HG03520 (cell line): ENCODE measurements around the gene AFG1L.

Experiments used
- ATAC-seq: cut with Tn5 transposase; IDR thresholded peaks from one replicate; pipeline ENCODE4 v1.9.1; 2021; ENCODE audit warnings: mild to moderate bottlenecking, moderate library complexity; ENCODE audit not compliant: unreplicated experiment

Gene AFG1L

GRCh38 chr6:108568551-108569305 lies 273.9 kb downstream of the AFG1L start:
- no peak for ATAC-seq

DNA sequence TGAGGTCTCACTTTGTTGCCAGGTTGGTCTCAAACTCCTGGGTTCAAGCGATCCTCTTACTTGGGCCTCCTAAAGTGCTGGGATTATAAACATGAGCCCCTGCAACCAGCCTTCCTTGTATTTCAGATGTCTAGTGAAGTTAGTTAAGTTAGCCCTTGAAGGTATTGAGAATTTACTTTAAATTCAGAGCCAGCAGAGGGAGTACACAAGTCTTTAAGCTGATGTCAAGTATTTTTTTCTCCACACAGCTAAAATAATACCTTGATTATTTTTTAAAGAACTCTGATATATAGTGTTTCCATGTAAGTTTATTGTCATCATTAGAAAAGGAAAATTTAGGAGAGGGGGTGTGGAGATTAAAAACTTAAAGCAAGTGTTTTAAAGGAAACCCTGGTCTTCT lies 275.7 kb downstream of the AFG1L start:
- ATAC-seq, result no peak

DNA sequence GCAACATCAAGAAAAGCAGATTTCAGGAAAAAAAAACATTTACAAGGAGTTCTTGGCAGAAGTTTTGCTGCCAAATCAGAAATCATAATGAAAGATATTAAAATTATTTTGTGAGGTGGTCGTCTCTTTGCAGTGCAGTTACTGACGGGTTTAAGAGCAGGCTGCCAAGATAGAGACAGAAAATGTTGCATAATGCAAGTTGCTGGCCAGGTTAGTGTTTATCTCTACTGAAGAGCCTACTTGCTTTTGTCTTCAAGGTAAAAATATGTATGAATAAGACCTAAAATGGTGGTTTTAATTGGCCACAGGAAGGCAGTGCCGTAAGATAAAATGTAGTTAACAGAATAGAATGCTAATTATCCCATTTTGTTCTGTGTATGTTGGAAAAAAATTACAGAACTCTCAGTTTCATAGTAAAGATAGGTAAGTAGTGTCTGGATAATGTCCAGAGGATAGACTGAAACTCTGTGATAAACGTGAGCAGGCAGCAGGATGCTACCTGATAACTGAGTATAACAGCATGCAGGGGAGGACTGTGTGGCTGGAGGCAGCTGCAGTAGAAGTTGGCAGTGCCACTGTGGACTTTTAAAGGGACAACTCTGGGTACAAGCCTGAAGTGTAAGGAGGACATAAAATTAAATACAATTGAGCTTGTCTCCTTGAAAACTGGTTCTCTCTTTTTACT lies 279.7 kb downstream of the AFG1L start:
- ATAC-seq, result no peak
